HL-60 (cell line): ENCODE data around the gene SUPT3H.
"Not testable (repeated sequence)": the region's sequence is repeated elsewhere in the genome, so short reads cannot be mapped to it uniquely, and the experiment has no call there.

Experiments
- DNase-seq, 2 experiments: peaks; one replicate each; pipeline ENCODE4 v3.0.0-alpha.2; 2010 to 2020; ENCODE audit warnings: low read depth in 1 of 2, low spot score in 1 of 2
- H3K27ac ChIP-seq: fragments of 250-450 bp; sonication (Bioruptor Pico); replicated peaks from 2 replicates; pipeline ENCODE4 v1.5.1; 2020; ENCODE audit warnings: mild to moderate bottlenecking, moderate library complexity
- H3K27me3 ChIP-seq: fragments of 250-450 bp; sonication (Bioruptor Pico); 2 replicates; pipeline ENCODE4 v1.5.1; 2021; ENCODE audit warnings: mild to moderate bottlenecking, moderate library complexity; ENCODE audit not compliant: insufficient read depth, poor library complexity, severe bottlenecking
- H3K4me3 ChIP-seq: replicated peaks from 2 replicates; pipeline ENCODE4 v1.5.1; 2011; ENCODE audit warnings: mild to moderate bottlenecking, control low read depth, low read length; ENCODE audit not compliant: insufficient read depth
- GABPA ChIP-seq: IDR thresholded peaks from 2 replicates; pipeline ENCODE4 v1.6.1; 2012; ENCODE audit warnings: low read depth
- POLR2AphosphoS5 ChIP-seq: IDR thresholded peaks from 2 replicates; pipeline ENCODE4 v1.6.1; 2012; ENCODE audit warnings: low read depth
- SPI1 ChIP-seq: IDR thresholded peaks from 2 replicates; pipeline ENCODE4 v1.6.1; 2012; ENCODE audit warnings: low read depth, mild to moderate bottlenecking, borderline replicate concordance
- TF ChIP-seq, protein P1 (sequence below): IDR thresholded peaks from 2 replicates; pipeline ENCODE4 v1.6.1; 2012; ENCODE audit warnings: low read depth; ENCODE audit not compliant: insufficient replicate concordance
- TF ChIP-seq, protein P2 (sequence below): IDR thresholded peaks from one replicate; pipeline ENCODE4 v1.5.1; 2011; ENCODE audit warnings: low read length, control low read depth, inconsistent platforms; ENCODE audit not compliant: insufficient read depth

The SUPT3H gene

DNA sequence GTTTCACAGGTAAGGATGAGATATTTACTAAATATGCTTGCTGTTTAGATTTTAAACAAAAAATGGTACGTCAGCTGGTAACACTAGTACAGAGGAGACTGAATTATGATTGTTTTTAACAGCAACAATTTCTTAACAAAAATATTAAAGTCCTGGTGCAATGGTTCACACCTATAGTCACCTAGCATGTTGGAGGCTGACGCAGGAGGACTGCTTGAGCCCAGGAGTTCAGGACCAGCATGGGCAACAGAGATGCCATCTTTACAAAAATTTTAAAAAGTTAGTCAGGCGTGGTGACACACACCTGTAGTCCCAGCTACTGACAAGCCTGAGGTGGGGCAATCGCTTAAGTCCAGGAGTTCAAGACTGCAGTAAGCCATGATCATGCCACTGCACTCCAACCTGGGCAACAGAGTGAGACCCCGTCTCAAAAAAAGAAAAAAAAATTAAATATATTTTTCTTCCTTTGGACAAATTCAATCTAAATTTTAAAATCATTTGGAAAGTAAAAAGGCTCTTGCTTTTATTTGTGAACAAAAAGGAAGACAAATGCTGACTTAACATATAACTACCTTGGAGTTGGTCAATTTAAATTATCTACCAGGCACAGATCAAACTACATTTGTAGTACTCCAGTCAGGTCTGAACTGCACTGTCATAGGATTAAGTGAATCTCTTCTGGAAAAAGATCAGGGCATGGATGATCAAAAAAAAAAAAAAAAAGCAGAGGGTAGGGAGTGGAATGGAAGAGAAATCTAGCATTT, 87.8 kb downstream of the SUPT3H start:
- no peak for TF ChIP-seq SPI1
- TF ChIP-seq GABPA = no peak
- TF ChIP-seq, protein P1, sequence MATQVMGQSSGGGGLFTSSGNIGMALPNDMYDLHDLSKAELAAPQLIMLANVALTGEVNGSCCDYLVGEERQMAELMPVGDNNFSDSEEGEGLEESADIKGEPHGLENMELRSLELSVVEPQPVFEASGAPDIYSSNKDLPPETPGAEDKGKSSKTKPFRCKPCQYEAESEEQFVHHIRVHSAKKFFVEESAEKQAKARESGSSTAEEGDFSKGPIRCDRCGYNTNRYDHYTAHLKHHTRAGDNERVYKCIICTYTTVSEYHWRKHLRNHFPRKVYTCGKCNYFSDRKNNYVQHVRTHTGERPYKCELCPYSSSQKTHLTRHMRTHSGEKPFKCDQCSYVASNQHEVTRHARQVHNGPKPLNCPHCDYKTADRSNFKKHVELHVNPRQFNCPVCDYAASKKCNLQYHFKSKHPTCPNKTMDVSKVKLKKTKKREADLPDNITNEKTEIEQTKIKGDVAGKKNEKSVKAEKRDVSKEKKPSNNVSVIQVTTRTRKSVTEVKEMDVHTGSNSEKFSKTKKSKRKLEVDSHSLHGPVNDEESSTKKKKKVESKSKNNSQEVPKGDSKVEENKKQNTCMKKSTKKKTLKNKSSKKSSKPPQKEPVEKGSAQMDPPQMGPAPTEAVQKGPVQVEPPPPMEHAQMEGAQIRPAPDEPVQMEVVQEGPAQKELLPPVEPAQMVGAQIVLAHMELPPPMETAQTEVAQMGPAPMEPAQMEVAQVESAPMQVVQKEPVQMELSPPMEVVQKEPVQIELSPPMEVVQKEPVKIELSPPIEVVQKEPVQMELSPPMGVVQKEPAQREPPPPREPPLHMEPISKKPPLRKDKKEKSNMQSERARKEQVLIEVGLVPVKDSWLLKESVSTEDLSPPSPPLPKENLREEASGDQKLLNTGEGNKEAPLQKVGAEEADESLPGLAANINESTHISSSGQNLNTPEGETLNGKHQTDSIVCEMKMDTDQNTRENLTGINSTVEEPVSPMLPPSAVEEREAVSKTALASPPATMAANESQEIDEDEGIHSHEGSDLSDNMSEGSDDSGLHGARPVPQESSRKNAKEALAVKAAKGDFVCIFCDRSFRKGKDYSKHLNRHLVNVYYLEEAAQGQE = no peak
- TF ChIP-seq, protein P2, sequence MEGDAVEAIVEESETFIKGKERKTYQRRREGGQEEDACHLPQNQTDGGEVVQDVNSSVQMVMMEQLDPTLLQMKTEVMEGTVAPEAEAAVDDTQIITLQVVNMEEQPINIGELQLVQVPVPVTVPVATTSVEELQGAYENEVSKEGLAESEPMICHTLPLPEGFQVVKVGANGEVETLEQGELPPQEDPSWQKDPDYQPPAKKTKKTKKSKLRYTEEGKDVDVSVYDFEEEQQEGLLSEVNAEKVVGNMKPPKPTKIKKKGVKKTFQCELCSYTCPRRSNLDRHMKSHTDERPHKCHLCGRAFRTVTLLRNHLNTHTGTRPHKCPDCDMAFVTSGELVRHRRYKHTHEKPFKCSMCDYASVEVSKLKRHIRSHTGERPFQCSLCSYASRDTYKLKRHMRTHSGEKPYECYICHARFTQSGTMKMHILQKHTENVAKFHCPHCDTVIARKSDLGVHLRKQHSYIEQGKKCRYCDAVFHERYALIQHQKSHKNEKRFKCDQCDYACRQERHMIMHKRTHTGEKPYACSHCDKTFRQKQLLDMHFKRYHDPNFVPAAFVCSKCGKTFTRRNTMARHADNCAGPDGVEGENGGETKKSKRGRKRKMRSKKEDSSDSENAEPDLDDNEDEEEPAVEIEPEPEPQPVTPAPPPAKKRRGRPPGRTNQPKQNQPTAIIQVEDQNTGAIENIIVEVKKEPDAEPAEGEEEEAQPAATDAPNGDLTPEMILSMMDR = no peak
- no peak for TF ChIP-seq POLR2AphosphoS5
- H3K27ac ChIP-seq = no peak overlapping the region
- DNase-seq = no peak
- no peaks in the 10 kb centered on the region for H3K27me3 ChIP-seq
- no peak overlapping the region for H3K4me3 ChIP-seq

DNA sequence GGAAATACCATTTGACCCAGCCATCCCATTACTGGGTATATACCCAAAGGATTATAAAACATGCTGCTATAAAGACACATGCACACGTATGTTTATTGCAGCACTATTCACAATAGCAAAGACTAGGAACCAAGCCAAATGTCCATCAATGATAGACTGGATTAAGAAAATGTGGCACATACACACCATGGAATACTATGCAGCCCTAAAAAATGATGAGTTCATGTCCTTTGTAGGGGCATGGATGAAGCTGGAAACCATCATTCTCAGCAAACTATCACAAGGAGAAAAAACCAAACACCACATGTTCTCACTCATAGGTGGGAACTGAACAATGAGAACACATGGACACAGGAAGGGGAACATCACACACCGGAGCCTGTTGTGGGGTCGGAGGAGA, 91.0 kb downstream of the SUPT3H start:
- not testable (repeated sequence) for H3K27ac ChIP-seq, DNase-seq, H3K4me3 ChIP-seq, H3K27me3 ChIP-seq

- no peak for DNase-seq
- no peak overlapping the region for H3K27ac ChIP-seq
- H3K4me3 ChIP-seq = no peak overlapping the region
- no peak for TF ChIP-seq POLR2AphosphoS5
- no peak for TF ChIP-seq GABPA
- TF ChIP-seq, protein P2 = no peak
- TF ChIP-seq, protein P1 = no peak
- TF ChIP-seq SPI1 = no peak
- no peaks in the 10 kb centered on the region for H3K27me3 ChIP-seq
Measured at GRCh38 chr6:45278367-45278766, 99.4 kb downstream of the SUPT3H start.

DNA sequence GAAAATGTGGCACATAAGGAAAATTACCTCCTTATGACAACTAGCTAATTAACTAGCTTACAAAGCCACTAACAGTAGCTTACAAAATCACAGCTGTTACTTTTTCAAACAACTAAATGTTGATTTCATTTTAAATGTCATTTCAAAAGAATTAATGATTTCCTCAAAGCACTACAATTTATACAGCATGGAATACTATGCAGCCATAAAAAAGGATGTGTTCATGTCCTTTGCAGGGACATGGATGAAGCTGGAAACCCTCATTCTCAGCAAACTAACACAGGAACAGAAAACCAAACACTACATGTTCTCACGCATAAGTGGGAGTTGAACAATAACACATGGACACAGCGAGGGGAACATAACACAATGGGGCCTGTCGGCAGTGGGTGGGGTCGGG, 100.0 kb downstream of the SUPT3H start:
- H3K27ac ChIP-seq, H3K4me3 ChIP-seq, DNase-seq, H3K27me3 ChIP-seq: not testable (repeated sequence)

- no peaks in the 10 kb centered on the region for H3K27me3 ChIP-seq
- H3K4me3 ChIP-seq = no peak overlapping the region
- no peak overlapping the region for H3K27ac ChIP-seq
- no peak for DNase-seq
- TF ChIP-seq GABPA (no peak), SPI1 (no peak), POLR2AphosphoS5 (no peak)
- TF ChIP-seq, protein P1 = no peak
- TF ChIP-seq, protein P2 = no peak
Measured at GRCh38 chr6:45275358-45275757, 102.4 kb downstream of the SUPT3H start.
